SJCRH30 (cell line): ENCODE measurements around the gene NINJ1. TPM values are rescaled to one million over a fixed set of nuclear protein-coding genes. Genes with fewer than 3 reads are reported as not detected.

Source experiments
- DNase-seq, 2 experiments: peaks; one replicate each; pipeline ENCODE4 v3.0.0-alpha.2; 2015 to 2020
- H3K27ac ChIP-seq: fragments of 250-450 bp; sonication (Bioruptor Pico); 2 replicates; pipeline ENCODE4 v1.5.1; 2020; ENCODE audit warnings: mild to moderate bottlenecking, moderate library complexity
- H3K27me3 ChIP-seq: fragments of 250-450 bp; sonication (Bioruptor Pico); 2 replicates; pipeline ENCODE4 v1.5.1; 2020; ENCODE audit warnings: mild to moderate bottlenecking, moderate library complexity
- H3K36me3 ChIP-seq: fragments of 250-450 bp; sonication (Bioruptor Pico); 2 replicates; pipeline ENCODE4 v1.5.1; 2020; ENCODE audit warnings: mild to moderate bottlenecking, moderate library complexity
- H3K4me1 ChIP-seq: fragments of 250-450 bp; sonication (Bioruptor Pico); 2 replicates; pipeline ENCODE4 v1.5.1; 2020; ENCODE audit warnings: mild to moderate bottlenecking, moderate library complexity
- H3K4me3 ChIP-seq: fragments of 250-450 bp; sonication (Bioruptor Pico); 2 replicates; pipeline ENCODE4 v1.5.1; 2020; ENCODE audit warnings: mild to moderate bottlenecking, moderate library complexity
- H3K9me3 ChIP-seq: fragments of 250-450 bp; sonication (Bioruptor Pico); replicated peaks from 2 replicates; pipeline ENCODE4 v1.5.1; 2020; ENCODE audit warnings: mild to moderate bottlenecking, moderate library complexity
- total RNA-seq: library from RNA; depleted of rRNA; stranded (reverse); fragments of >200 nt; shearing (Covaris generic); gene quantifications from 2 replicates; pipeline ENCODE4 v1.2.3, GENCODE V29; 2014

NINJ1 gene
- total RNA-seq, 1 experiment from 2014 or later: 27.1 TPM

- H3K27ac ChIP-seq: no peak overlapping the region
- peaks cover 3% of the 10 kb centered on the region; the same call in 1 of the 2 replicates for H3K9me3 ChIP-seq
- peaks cover 25% of the 10 kb centered on the region for H3K4me1 ChIP-seq
- H3K27me3 ChIP-seq: no peaks in the 10 kb centered on the region
- DNase-seq: peak; percentile 87 to 88
- H3K4me3 ChIP-seq: no peak overlapping the region
- no peaks in the 10 kb centered on the region; the same call in 1 of the 2 replicates for H3K36me3 ChIP-seq
These were observed 35.7 kb downstream of the NINJ1 start for GRCh38 chr9:93098236-93098946.

- Histone ChIP-seq H3K27me3 (no peaks in the 10 kb centered on the region), H3K36me3 (no peaks in the 10 kb centered on the region; the same call in 1 of the 2 replicates), H3K4me1 (peaks cover 25% of the 10 kb centered on the region), H3K4me3 (peak overlapping the region; percentile 96; the same call in 1 of the 2 replicates), H3K27ac (no peak overlapping the region), H3K9me3 (peaks cover 3% of the 10 kb centered on the region; the same call in 1 of the 2 replicates)
- DNase-seq: no peak
These were observed 36.4 kb downstream of the NINJ1 start for GRCh38 chr9:93097511-93098201.

GRCh38 chr9:93096811-93097382, 37.2 kb downstream of the NINJ1 start:
- H3K36me3 ChIP-seq: no peaks in the 10 kb centered on the region; the same call in 1 of the 2 replicates
- H3K4me1 ChIP-seq: peaks cover 25% of the 10 kb centered on the region
- DNase-seq: peak in 1 of 2 experiments; percentile 41
- no peaks in the 10 kb centered on the region for H3K27me3 ChIP-seq
- peaks cover 3% of the 10 kb centered on the region; the same call in 1 of the 2 replicates for H3K9me3 ChIP-seq
- peak overlapping the region; percentile 63 for H3K27ac ChIP-seq
- H3K4me3 ChIP-seq: peak overlapping the region; percentile 96

GRCh38 chr9:93096131-93096802, 37.8 kb downstream of the NINJ1 start, which contains the start of gene CARD19:
Gene CARD19, plus strand, starts transcription at chr9:93096217. Its CDS starts 129 bp downstream, at chr9:93096346.
- Histone ChIP-seq H3K36me3 (no peaks in the 10 kb centered on the region; the same call in 1 of the 2 replicates), H3K27me3 (no peaks in the 10 kb centered on the region), H3K4me1 (peaks cover 25% of the 10 kb centered on the region), H3K4me3 (peak within 1 kb of the TSS; percentile 96), H3K27ac (peak within 1 kb of the TSS; percentile 77), H3K9me3 (peaks cover 3% of the 10 kb centered on the region; the same call in 1 of the 2 replicates)
- peak; percentile 67 to 69 for DNase-seq

- Histone ChIP-seq H3K9me3 (peaks cover under 1% of the 10 kb centered on the region; the same call in 1 of the 2 replicates), H3K27me3 (no peaks in the 10 kb centered on the region), H3K4me3 (peak overlapping the region; percentile 96), H3K4me1 (peaks cover 25% of the 10 kb centered on the region), H3K36me3 (no peaks in the 10 kb centered on the region), H3K27ac (peak overlapping the region; percentile 77)
- DNase-seq: peak; percentile 100
These were observed 38.6 kb downstream of the NINJ1 start for GRCh38 chr9:93095205-93096130.

GRCh38 chr9:93094658-93095204, 39.3 kb downstream of the NINJ1 start:
- DNase-seq: peak; percentile 36 to 42
- peaks cover 25% of the 10 kb centered on the region for H3K4me1 ChIP-seq
- H3K27me3 ChIP-seq: no peaks in the 10 kb centered on the region
- H3K27ac ChIP-seq: peak overlapping the region; percentile 77
- peak overlapping the region; percentile 62 for H3K4me3 ChIP-seq
- no peaks in the 10 kb centered on the region for H3K9me3 ChIP-seq
- H3K36me3 ChIP-seq: no peaks in the 10 kb centered on the region

- no peak overlapping the region for H3K27ac ChIP-seq
- H3K4me3 ChIP-seq: no peak overlapping the region
- DNase-seq: no peak
- no peaks in the 10 kb centered on the region for H3K36me3 ChIP-seq
- H3K4me1 ChIP-seq: peaks cover 24% of the 10 kb centered on the region
- H3K9me3 ChIP-seq: no peaks in the 10 kb centered on the region
- no peaks in the 10 kb centered on the region for H3K27me3 ChIP-seq
These were observed 40.0 kb downstream of the NINJ1 start for GRCh38 chr9:93093877-93094657.

- H3K4me3 ChIP-seq: no peak overlapping the region
- no peak for DNase-seq
- H3K4me1 ChIP-seq: peaks cover 19% of the 10 kb centered on the region
- H3K27me3 ChIP-seq: no peaks in the 10 kb centered on the region
- no peaks in the 10 kb centered on the region for H3K36me3 ChIP-seq
- H3K27ac ChIP-seq: no peak overlapping the region
- no peaks in the 10 kb centered on the region for H3K9me3 ChIP-seq
These were observed 40.7 kb downstream of the NINJ1 start for GRCh38 chr9:93093127-93093876.

- Histone ChIP-seq H3K36me3 (no peaks in the 10 kb centered on the region), H3K4me3 (no peak overlapping the region), H3K9me3 (no peaks in the 10 kb centered on the region), H3K27ac (no peak overlapping the region), H3K27me3 (no peaks in the 10 kb centered on the region), H3K4me1 (peaks cover 10% of the 10 kb centered on the region)
- no peak for DNase-seq
These were observed 41.6 kb downstream of the NINJ1 start for GRCh38 chr9:93092251-93092991.

GRCh38 chr9:93091453-93092081, 42.5 kb downstream of the NINJ1 start:
- H3K9me3 ChIP-seq: no peaks in the 10 kb centered on the region

GRCh38 chr9:93091056-93091452, 43.0 kb downstream of the NINJ1 start:
- DNase-seq: no peak
- H3K36me3 ChIP-seq: no peaks in the 10 kb centered on the region
- H3K4me1 ChIP-seq: peaks cover 3% of the 10 kb centered on the region; the same call in 1 of the 2 replicates
- no peak overlapping the region for H3K4me3 ChIP-seq
- H3K27ac ChIP-seq: no peak overlapping the region
- H3K9me3 ChIP-seq: no peaks in the 10 kb centered on the region
- no peaks in the 10 kb centered on the region for H3K27me3 ChIP-seq

More at GRCh38 chr9:93091453-93092081, 42.5 kb downstream of the NINJ1 start:
- H3K27ac ChIP-seq: no peak overlapping the region
- peaks cover 3% of the 10 kb centered on the region; the same call in 1 of the 2 replicates for H3K4me1 ChIP-seq
- no peak for DNase-seq
- no peaks in the 10 kb centered on the region for H3K27me3 ChIP-seq
- no peak overlapping the region for H3K4me3 ChIP-seq
- no peaks in the 10 kb centered on the region for H3K36me3 ChIP-seq
